K562 (cell line): ENCODE results near the gene PRDX1. TPM values are rescaled to one million over a fixed set of nuclear protein-coding genes. Genes with fewer than 3 reads are reported as not detected.

ENCODE experiments used
- EZH2 ChIP-seq: IDR thresholded peaks from 2 replicates; pipeline ENCODE4 v1.6.1; 2012; ENCODE audit warnings: low read depth, mild to moderate bottlenecking, inconsistent platforms, low read length, borderline replicate concordance
- GATA2 ChIP-seq: sonication (generic); formaldehyde crosslinking; IDR thresholded peaks from 2 replicates; pipeline ENCODE4 v1.4.0; 2020; ENCODE audit warnings: mild to moderate bottlenecking, missing genetic modification reagents
- MECOM ChIP-seq: fragments of 250-450 bp; sonication (Bioruptor Pico); IDR thresholded peaks from 2 replicates; pipeline ENCODE4 v1.8.0; 2022; ENCODE audit warnings: inconsistent platforms
- MTF1 ChIP-seq: fragments of 250-450 bp; sonication (Bioruptor Pico); IDR thresholded peaks from 2 replicates; pipeline ENCODE4 v1.9.0; 2021; ENCODE audit warnings: moderate library complexity, mild to moderate bottlenecking, inconsistent platforms, borderline replicate concordance
- NFRKB ChIP-seq: fragments of 450-650 bp; IDR thresholded peaks from 2 replicates; pipeline ENCODE4 v1.6.1; 2016; ENCODE audit warnings: low read depth
- PHF8 ChIP-seq: fragments of 200-600 bp; sonication (generic); IDR thresholded peaks from 2 replicates; pipeline ENCODE4 v1.6.1; 2012; ENCODE audit warnings: mixed run types, mild to moderate bottlenecking, inconsistent platforms, low read length, moderate library complexity, borderline replicate concordance
- SETDB1 ChIP-seq: IDR thresholded peaks from one replicate; pipeline ENCODE4 v1.6.1; 2012; ENCODE audit warnings: low read length, control low read depth, inconsistent platforms
- STAT5B ChIP-seq: fragments of 250-450 bp; sonication (Bioruptor Pico); IDR thresholded peaks from 2 replicates; pipeline ENCODE4 v1.8.0; 2021; ENCODE audit warnings: mild to moderate bottlenecking, inconsistent platforms
- TBP ChIP-seq: optimal IDR thresholded peaks from 2 replicates; pipeline ENCODE3; 2011; ENCODE audit warnings: low read depth, low read length, improper control_type of control experiment
- ZBTB7A ChIP-seq: IDR thresholded peaks from 2 replicates; pipeline ENCODE4 v1.6.1; 2011; ENCODE audit warnings: low read depth, mild to moderate bottlenecking, low read length, moderate library complexity, borderline replicate concordance; ENCODE audit not compliant: control insufficient read depth
- ZKSCAN1 ChIP-seq: fragments of 150-350 bp; IDR thresholded peaks from 2 replicates; pipeline ENCODE4 v1.6.1; 2016; ENCODE audit warnings: low read depth, low read length
- ZNF184 ChIP-seq: sonication (generic); formaldehyde crosslinking; IDR thresholded peaks from 2 replicates; pipeline ENCODE4 v1.5.0; 2020; ENCODE audit warnings: missing genetic modification reagents
- ZNF644 ChIP-seq: fragments of 200-800 bp; sonication (Bioruptor generic); IDR thresholded peaks from 2 replicates; pipeline ENCODE4 v1.6.1; 2016; ENCODE audit warnings: low read depth, missing genetic modification characterization, missing compliant biosample characterization
- polyA plus RNA-seq, 8 experiments: library from polyadenylated mRNA; depleted of rRNA in 4 of 8; stranded (reverse) in 5 of 8; unstranded in 3 of 8; fragments of >200 nt; fragmentation: Nextera tagmentation in 2 of 8; fragmentation: Illumina TruSeq in 1 of 8; extraction: Ambion mirVana in 2 of 8; extraction: Trizol in 1 of 8; gene quantifications; 2 replicates each; pipeline versions ENCODE4 v1.2.1 to v1.2.3, GENCODE V29; 2011 to 2014; ENCODE audit warnings: inconsistent platforms in 1 of 8, missing spikeins in 1 of 8
- total RNA-seq, 7 experiments: library from RNA; depleted of rRNA in 6 of 7; stranded (reverse); fragments of >200 nt in 6 of 7; fragmentation: Illumina TruSeq in 2 of 7; extraction: Trizol in 2 of 7; gene quantifications; 2 replicates each; pipeline versions ENCODE4 v1.2.1 to v1.2.3, GENCODE V29; 2011 to 2021; ENCODE audit warnings: low replicate concordance in 1 of 7
- TF ChIP-seq, protein P1 (sequence below): fragments of 450-650 bp; IDR thresholded peaks from 2 replicates; pipeline ENCODE4 v1.6.1; 2016; ENCODE audit warnings: antibody characterized with exemption
- TF ChIP-seq, protein P2 (sequence below): conservative IDR thresholded peaks from 2 replicates; pipeline ENCODE4 v1.6.1; 2011; ENCODE audit warnings: low read depth, mild to moderate bottlenecking, low read length; ENCODE audit not compliant: control insufficient read depth
- TF ChIP-seq, protein P3 (sequence below): fragments of 250-450 bp; sonication (Bioruptor Pico); IDR thresholded peaks from 2 replicates; pipeline ENCODE4 v1.5.0; 2020; ENCODE audit warnings: mild to moderate bottlenecking
- TF ChIP-seq, protein P4 (sequence below): fragments of 250-450 bp; sonication (Bioruptor Pico); IDR thresholded peaks from 2 replicates; pipeline ENCODE4 v1.6.1; 2021; ENCODE audit warnings: mild to moderate bottlenecking
- TF ChIP-seq, protein P5 (sequence below): sonication (generic); formaldehyde crosslinking; IDR thresholded peaks from 2 replicates; pipeline ENCODE4 v1.8.0; 2023; ENCODE audit warnings: mild to moderate bottlenecking, missing genetic modification reagents
- TF ChIP-seq, protein P6 (sequence below): sonication (generic); formaldehyde crosslinking; IDR thresholded peaks from 2 replicates; pipeline ENCODE4 v1.8.0; 2022; ENCODE audit warnings: mild to moderate bottlenecking, missing genetic modification reagents

Gene PRDX1
- total and polyA plus RNA-seq, 9 of the 15 experiments (the other 6 are each of a cell fraction or from before 2014, with no cell fraction given), result 748 to 2,388 (median 1,045) TPM

DNA sequence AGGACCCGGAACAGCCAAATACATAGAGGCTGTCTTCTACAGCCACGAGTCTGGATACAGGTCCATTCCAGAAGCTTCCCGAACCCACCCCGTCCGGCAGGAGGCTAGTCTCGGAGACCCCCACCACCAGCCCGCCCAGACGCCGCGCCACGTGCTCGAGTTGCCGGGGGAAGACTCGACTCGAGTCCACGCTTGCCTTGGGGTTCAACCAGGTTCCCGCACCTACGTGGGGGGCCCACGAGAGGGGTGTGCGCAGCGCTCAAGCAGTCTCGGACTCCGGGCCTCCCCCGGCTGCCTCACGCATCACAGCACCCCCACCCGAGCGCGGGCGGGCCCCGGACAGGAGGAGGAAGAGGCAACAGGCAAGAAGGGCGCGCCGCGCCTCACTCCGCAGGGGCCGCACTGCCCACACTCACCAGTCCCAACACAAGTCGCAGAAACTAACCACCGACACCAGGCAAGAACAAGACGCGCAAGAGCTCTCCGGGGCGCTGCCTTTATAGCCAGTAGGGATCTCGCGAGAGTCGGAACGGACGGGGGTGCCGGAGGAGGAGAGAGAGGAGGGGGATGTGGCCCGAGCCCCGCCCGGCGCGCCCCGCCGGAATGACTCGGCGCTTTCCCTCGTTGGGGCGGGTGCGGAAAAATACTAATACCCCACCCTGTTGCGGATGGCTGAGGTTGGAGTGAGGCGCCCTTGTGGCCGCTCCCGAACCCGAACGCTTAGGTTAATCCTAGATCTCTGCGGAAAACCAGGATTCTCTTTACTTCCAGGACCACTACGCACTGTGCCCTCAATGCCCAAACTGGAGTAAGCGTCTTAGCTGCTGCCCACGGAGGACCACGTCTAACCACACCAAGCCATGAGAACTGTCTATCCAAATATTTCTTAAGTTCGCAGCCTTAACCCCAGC, at the start of gene PRDX1 (continued):
- TF ChIP-seq, protein P1, sequence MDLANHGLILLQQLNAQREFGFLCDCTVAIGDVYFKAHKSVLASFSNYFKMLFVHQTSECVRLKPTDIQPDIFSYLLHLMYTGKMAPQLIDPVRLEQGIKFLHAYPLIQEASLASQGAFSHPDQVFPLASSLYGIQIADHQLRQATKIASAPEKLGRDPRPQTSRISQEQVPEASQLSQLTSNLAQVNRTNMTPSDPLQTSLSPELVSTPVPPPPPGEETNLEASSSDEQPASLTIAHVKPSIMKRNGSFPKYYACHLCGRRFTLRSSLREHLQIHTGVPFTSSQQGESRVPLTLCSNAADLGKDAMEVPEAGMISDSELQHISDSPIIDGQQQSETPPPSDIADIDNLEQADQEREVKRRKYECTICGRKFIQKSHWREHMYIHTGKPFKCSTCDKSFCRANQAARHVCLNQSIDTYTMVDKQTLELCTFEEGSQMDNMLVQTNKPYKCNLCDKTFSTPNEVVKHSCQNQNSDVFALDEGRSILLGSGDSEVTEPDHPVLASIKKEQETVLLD, result no peak; the same call in 1 of the 2 replicates
- TF ChIP-seq, protein P2, sequence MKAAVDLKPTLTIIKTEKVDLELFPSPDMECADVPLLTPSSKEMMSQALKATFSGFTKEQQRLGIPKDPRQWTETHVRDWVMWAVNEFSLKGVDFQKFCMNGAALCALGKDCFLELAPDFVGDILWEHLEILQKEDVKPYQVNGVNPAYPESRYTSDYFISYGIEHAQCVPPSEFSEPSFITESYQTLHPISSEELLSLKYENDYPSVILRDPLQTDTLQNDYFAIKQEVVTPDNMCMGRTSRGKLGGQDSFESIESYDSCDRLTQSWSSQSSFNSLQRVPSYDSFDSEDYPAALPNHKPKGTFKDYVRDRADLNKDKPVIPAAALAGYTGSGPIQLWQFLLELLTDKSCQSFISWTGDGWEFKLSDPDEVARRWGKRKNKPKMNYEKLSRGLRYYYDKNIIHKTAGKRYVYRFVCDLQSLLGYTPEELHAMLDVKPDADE, result peak; percentile 91; the same call in 1 of the 2 replicates
- TF ChIP-seq MTF1 (CRISPR knock-in tag) (no peak), NFRKB (peak; percentile 85; the same call in 1 of the 2 replicates), EZH2 (no peak), STAT5B (CRISPR knock-in tag) (no peak), PHF8 (peak; percentile 100), ZKSCAN1 (peak; percentile 64; the same call in 1 of the 2 replicates), GATA2 (CRISPR knock-in tag) (no peak), ZNF644 (tag) (0 out of 2 replicates have a peak, but pooled peaks have one; percentile 43), MECOM (no peak), SETDB1 (peak; percentile 27), TBP (peak; percentile 100), ZNF184 (CRISPR knock-in tag) (no peak), ZBTB7A (peak; percentile 96)
- TF ChIP-seq, protein P3, sequence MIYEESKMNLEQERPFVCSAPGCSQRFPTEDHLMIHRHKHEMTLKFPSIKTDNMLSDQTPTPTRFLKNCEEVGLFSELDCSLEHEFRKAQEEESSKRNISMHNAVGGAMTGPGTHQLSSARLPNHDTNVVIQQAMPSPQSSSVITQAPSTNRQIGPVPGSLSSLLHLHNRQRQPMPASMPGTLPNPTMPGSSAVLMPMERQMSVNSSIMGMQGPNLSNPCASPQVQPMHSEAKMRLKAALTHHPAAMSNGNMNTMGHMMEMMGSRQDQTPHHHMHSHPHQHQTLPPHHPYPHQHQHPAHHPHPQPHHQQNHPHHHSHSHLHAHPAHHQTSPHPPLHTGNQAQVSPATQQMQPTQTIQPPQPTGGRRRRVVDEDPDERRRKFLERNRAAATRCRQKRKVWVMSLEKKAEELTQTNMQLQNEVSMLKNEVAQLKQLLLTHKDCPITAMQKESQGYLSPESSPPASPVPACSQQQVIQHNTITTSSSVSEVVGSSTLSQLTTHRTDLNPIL (CRISPR knock-in tag), result no peak
- TF ChIP-seq, protein P4, sequence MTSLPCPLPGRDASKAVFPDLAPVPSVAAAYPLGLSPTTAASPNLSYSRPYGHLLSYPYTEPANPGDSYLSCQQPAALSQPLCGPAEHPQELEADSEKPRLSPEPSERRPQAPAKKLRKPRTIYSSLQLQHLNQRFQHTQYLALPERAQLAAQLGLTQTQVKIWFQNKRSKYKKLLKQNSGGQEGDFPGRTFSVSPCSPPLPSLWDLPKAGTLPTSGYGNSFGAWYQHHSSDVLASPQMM, result no peak
- TF ChIP-seq, protein P5, sequence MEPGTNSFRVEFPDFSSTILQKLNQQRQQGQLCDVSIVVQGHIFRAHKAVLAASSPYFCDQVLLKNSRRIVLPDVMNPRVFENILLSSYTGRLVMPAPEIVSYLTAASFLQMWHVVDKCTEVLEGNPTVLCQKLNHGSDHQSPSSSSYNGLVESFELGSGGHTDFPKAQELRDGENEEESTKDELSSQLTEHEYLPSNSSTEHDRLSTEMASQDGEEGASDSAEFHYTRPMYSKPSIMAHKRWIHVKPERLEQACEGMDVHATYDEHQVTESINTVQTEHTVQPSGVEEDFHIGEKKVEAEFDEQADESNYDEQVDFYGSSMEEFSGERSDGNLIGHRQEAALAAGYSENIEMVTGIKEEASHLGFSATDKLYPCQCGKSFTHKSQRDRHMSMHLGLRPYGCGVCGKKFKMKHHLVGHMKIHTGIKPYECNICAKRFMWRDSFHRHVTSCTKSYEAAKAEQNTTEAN (CRISPR knock-in tag), result no peak; the same call in none of the 2 replicates
- TF ChIP-seq, protein P6, sequence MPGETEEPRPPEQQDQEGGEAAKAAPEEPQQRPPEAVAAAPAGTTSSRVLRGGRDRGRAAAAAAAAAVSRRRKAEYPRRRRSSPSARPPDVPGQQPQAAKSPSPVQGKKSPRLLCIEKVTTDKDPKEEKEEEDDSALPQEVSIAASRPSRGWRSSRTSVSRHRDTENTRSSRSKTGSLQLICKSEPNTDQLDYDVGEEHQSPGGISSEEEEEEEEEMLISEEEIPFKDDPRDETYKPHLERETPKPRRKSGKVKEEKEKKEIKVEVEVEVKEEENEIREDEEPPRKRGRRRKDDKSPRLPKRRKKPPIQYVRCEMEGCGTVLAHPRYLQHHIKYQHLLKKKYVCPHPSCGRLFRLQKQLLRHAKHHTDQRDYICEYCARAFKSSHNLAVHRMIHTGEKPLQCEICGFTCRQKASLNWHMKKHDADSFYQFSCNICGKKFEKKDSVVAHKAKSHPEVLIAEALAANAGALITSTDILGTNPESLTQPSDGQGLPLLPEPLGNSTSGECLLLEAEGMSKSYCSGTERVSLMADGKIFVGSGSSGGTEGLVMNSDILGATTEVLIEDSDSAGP (CRISPR knock-in tag), result peak; percentile 79
